RKO (cell line): Measurements from ENCODE around the gene CST9.
"Not testable (repeated sequence)": the region's sequence is repeated elsewhere in the genome, so short reads cannot be mapped to it uniquely, and the experiment has no call there.

Experiments
- DNase-seq: peaks from one replicate; pipeline ENCODE4 v3.0.0-alpha.2; 2016; ENCODE audit warnings: low spot score

CST9 gene

GRCh38 chr20:23586735-23587525, 18.8 kb downstream of the CST9 start:
- no peak for DNase-seq

GRCh38 chr20:23585808-23586734, 19.6 kb downstream of the CST9 start:
- DNase-seq = no peak

- DNase-seq = no peak
Observed at GRCh38 chr20:23585449-23585807, 20.3 kb downstream of the CST9 start.

- no peak for DNase-seq
Observed at GRCh38 chr20:23584434-23585199, 21.1 kb downstream of the CST9 start.

GRCh38 chr20:23583526-23583925, 22.2 kb downstream of the CST9 start:
- DNase-seq = no peak

GRCh38 chr20:23582293-23582692, 23.4 kb downstream of the CST9 start:
- no peak for DNase-seq

- not testable (repeated sequence) for DNase-seq
Observed at GRCh38 chr20:23581833-23582232, 23.9 kb downstream of the CST9 start.

- no peak for DNase-seq
Observed at GRCh38 chr20:23574977-23575376, 30.7 kb downstream of the CST9 start.

- no peak for DNase-seq
Observed at GRCh38 chr20:23570178-23570760, 35.4 kb downstream of the CST9 start.

- no peak for DNase-seq
Observed at GRCh38 chr20:23569570-23569969, 36.1 kb downstream of the CST9 start.

- DNase-seq = no peak
Observed at GRCh38 chr20:23568971-23569330, 36.8 kb downstream of the CST9 start.

- no peak for DNase-seq
Observed at GRCh38 chr20:23568320-23568970, 37.3 kb downstream of the CST9 start, which contains the start of gene CST9L. Gene CST9L, minus strand, starts transcription at chr20:23568484. Its CDS starts 34 bp downstream, at chr20:23568450.

- DNase-seq = no peak
Observed at GRCh38 chr20:23566199-23566932, 39.4 kb downstream of the CST9 start.

- no peak for DNase-seq
Observed at GRCh38 chr20:23565503-23566045, 40.1 kb downstream of the CST9 start.

- DNase-seq = no peak
Observed at GRCh38 chr20:23564927-23565326, 40.8 kb downstream of the CST9 start.

GRCh38 chr20:23562721-23563342, 42.9 kb downstream of the CST9 start:
- no peak for DNase-seq

- no peak for DNase-seq
Observed at GRCh38 chr20:23554401-23554800, 51.3 kb downstream of the CST9 start.
